ENCODE results near the gene MEN1.

MEN1 gene
- 17.3 to 39.9 (median 28.6) reads per million in 4 donors for total RNA-seq

DNA sequence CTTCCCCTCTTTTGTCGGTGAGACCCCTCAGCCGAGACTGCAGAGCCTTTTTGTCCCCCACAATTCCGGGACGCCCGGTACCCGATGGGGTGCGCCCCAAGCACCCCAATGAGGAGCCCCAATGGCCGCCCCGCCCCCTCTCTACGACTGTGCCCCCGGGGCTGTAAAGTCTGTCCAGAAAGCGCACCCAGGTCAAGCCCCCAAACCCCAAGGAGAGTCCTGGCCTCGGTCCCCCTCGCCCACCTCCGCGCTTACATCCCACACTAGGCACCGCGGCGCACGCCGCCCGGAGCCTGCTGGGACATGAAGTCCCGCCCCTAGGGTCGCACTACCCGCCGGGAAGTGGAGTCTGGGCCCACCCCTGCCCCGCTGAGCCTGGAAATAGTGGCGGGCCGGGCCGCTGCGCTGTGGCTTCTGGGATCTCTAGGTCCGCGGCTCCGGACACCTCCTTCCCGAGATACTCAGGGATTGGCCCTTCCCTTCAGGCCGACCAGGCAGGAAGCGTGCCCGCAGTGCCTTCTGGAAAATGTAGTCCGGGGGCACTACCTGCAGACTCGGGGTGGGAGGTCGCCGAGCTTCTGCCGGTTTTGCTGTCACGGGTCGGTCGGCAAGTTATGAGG, at the start of gene MEN1:
Gene MEN1 (minus strand): TSS at position 281 of the 620 bp plus-strand sequence. CDS start 442 bp downstream, outside the sequence.
- DNase-seq: peak; percentile 52 to 86 (median 64)

GRCh38 chr11:64859542-64860414, 49.4 kb upstream of the MEN1 start:
- DNase-seq: peak in 2 of 5 donors; percentile 53 to 94

GRCh38 chr11:64858467-64859263, 48.3 kb upstream of the MEN1 start:
- DNase-seq: peak; percentile 33 to 87 (median 62)

DNA sequence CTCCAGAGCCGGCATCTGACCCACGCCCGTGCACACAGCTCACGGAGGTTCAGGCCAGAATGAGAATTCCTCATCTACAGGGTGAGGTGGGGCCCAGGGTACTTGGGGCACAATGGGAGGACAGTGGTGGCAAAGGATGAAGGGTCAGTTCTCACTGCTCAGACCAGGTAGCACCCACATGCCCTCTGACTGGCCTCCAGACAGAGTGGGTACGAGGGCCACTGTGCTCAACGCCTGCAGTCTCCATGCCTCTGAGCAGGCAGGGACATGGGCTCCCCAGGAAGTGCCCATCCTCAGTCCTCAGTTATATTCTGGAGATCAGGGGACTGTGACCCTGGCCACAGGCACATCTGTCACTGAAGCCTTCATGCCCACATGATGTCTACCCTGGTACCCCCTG, 47.1 kb upstream of the MEN1 start:
- no peak for DNase-seq

DNA sequence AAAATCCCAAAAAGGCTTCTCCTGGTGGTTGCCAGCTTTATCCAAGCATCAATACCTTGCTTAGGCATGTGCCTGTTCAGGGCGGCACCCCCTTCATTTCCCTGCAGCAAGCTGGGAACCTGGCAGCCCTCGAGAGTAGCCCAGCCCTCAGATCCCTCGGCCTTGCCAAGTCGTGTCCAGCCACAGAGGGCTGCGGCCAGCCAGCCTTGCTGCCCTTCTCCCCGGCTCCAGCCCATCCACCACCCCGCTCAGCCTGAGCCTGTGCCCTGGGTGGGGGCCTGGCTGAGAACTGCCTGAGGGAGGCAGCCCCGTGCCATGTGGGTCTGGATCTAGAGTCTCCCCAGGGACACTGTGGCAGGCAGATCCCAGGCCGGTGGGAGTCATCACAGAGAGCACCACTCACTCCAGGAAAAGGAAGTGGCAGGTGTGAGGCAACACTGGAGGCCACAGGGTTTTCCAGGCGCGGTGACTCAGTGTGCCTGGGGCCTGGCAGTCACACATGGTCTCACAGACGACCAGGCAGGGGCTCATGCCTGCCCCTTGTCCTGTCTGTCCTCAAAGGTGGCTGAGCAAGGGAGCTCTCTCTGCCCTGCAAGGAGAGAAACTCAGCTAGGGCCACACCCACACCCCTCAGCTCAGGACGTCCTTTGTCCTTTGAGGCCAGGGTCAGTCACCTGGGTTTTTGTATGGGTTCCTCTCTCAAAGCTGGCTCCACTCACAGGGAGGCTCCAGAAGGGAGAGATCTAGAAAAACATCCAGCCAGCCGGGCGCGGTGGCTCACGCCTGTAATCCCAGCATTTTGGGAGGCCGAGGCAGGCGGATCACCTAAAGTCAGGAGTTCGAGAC, 46.3 kb upstream of the MEN1 start:
- peak in 1 of 5 donors; percentile 50 for DNase-seq

DNA sequence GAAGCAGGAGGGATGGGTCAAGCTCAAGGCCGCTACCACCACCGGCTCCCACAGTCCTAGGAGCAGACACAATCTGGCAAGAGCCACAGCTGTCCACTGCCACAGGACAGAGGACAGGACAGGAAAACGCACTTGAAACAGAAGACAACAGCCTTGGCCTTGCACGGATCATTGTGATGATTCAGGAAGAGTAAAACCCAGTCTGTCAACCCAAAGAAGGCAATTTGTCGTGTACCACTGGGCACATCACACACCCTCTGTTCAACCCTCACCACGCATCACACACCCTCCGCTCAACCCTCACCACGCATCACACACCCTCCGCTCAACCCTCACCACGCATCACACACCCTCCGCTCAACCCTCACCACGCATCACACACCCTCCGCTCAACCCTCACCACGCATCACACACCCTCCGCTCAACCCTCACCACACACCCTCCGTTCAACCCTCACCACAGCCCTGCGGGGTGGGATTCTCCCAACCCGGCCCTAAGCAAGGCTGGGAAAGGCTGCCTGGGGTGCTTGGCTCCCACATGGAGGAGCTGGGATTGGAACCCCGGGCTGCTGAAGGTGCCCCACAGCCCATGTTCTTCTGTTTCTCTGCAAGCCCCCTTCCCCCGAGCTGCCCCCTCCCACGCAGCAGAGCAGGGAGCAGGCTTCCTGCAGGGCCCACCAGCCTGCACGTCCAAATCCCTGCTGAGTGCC, 45.4 kb upstream of the MEN1 start:
- no peak for DNase-seq

GRCh38 chr11:64854534-64855502, 44.5 kb upstream of the MEN1 start:
- DNase-seq: no peak

DNA sequence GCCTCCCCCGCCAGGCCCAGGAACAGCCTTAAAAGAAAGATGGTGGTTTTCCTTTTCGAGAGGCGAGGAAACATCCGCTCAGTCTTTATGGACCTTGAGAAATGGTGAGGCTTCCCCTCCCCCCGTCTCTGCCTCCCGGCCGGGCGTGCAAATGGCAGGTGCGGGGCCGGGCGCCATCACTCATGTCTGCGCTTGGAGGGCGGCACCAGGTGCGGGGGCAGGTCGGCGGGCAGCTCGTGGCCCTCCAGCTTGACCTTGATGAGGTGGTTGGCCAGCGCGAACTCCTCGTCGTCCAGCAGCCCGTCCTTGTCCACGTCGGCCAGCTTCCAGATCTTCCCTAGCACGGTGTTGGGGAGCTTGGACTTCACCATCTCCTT, 43.8 kb upstream of the MEN1 start:
- no peak for DNase-seq

DNA sequence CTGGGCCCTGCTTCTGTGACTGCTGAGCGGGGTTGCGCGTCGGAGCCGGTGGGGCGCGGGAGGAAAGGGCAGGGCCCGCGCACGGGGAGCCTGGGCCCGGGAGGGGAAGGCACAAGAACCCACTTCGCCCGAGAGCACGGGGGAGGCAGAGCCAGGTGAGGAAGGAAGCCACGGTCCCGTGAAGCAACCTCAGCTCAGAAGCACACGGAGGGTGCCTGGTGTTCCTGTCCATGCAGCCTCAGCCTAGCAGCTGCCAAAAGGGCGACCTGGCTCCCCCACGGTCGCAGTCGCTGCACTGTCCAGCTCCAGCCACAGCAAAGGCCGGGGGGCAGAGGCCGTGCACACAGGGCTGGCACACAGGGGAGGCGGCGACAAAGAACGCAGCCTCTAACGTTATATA, 43.4 kb upstream of the MEN1 start:
- peak in 1 of 5 donors; percentile 41 for DNase-seq

DNA sequence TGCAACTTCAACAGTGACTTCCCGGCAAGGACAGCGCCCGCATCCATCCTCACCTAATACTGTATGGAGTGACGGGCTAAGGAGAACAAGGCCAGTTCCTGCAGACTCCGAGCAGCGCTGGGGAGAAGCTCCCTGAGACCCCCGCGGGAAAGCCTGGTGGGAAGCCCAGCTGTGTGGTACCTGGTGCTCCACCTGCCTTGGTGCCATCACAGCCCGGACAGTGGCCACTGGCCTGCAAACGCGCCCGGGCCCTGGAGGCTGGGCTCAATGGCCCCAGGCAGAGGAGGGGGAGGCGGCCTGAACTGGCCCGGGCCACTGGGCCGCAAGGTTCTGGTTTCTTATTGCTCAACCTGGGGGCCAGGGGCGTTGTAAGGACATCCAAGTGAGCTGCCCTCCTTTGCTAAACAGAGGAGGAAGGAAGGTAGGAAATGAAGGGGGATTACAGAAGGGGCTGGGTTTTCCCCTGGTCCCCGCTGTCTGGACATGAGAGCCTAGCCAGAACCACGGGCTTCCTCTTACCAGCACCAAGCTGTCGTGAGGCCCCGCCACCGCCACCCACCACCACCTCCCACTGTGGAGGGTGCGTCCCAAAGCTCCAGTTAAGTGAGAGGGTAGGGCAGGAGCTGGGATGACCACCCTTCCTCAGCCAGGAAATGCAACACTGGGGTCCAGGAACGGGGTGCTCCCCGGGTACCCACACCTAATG, 42.6 kb upstream of the MEN1 start:
- DNase-seq: no peak

DNA sequence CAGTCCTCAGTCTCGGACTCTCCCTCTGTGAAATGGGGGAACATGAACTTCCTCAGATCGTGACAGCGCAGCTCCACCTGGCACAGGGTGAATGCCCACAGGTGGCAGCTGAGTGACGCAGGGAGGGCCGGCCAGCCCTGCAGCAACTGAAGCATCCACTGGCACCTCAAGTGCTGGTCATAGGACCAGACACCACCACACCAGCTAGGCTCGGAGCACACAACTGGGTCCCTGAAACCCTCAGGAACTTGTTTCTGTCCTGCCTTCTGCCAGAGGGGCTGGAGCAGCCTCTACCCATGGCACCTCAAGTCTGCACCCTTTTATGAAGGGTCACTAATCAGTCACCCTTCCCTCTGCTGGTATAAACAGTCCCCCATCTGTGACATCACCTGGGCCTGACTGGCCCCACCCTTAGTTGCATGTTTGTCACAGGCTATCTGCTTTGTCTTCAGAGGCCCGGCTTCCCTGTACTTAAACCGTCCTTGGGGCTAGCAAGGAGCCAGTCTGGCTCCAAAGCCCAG, 41.5 kb upstream of the MEN1 start:
- DNase-seq: no peak

- DNase-seq: peak; percentile 50 to 63 (median 57)
These were observed 40.7 kb upstream of the MEN1 start for GRCh38 chr11:64850979-64851567.

- no peak for DNase-seq
These were observed 39.4 kb upstream of the MEN1 start for GRCh38 chr11:64849598-64850356.

- DNase-seq: peak in 1 of 5 donors; percentile 40
These were observed 38.7 kb upstream of the MEN1 start for GRCh38 chr11:64848826-64849597.

DNA sequence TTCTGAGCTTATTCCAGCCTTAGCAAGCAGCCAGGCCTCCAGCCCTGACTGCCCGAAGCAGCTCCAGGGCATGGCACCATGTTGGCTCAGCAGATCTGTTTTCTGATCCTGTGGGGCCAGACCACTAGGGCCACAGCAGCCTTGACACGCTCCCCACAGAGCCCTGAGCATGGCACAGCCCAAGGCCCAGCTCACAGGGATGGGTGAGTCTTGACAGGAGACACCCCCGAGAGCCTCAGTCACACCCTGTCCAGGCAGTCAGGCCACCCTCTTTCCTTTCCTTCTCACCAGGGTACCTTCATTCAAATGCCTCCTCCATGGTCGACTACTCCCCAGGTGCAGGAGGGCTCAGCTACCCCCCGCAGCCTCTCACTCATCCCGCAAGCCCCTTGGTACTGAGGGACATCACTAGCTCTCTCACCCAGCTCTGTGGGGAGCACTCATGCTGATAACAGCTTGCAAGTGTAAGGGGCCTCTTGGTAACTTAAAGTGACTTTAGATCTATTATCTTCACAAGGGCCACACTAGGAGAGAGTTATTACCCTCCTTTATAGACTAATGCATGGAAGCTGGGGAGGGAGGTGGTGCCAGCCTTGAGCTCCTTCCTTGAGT, 38.0 kb upstream of the MEN1 start:
- DNase-seq: no peak

DNA sequence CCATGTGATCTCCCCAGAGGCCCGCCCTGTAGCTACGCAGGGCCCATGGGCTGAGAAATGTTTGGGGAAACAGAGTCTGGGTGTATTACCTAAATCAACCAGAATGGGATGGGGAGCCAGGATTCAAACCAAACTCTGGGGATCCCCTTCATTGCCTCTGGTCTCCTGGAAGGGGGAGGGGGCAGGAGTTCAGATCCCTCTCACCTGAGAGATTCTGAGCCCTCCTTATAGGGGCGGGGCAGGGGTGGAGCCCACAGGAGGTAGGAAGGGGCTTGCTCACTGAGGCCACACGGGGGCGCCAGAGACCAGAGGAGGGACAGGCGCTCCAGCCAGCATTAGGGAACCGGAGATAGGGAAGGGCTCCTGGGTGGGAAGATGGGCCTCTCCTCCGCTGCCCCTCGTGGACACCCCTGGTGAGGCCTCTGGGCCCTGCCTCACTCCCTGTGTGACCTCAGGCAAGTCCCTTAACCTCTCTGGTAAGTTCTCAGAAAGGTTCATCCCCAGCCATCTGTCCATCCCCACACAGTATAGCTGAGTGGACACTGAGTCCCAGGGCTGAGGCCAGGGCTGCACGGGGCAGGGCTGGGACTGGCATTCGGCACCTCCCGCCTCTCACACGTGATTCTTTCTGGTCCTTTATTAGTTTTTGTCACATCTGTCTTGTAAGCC, 36.8 kb upstream of the MEN1 start:
- peak; percentile 85 to 94 (median 88) for DNase-seq

Data from T-helper 1 cell (primary cell).